ENCODE results near the gene GPRIN1.

Gene GPRIN1

DNA sequence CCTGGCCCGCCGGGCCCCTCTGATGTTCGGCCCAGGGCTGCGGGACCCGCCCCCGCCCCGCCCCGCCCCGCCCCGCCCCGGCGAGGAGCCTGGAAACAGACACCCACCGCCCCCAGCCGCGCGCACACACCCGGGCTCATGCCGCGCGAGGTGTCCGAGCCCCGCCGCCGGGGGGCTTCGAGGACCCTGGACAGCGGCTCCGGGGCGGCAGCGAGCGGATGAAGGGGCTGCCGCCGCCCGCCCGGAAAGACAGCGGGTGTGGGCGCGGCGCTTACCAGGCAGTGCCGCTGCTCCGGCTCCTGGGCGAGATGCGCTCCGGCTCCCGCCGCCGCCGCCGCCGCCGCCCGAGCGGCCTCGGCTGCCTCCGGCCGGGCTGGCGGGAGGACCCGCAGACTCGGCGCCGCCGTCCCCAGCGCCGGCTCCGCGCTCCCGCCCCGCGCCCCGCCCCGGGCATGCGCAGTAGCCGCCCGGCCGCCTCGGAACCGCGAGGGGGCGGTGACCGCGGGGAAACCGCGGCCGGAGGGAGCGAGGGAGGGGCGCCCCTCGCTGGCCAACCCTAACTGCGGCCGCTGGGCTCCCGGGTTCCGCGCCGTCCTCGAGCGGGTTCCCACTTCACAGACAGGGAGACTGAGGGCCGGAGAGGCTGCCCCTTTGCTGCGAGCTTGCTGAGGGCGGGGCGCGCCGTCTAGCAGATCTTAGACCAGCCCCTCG, at the start of gene GPRIN1:
Gene GPRIN1 (minus strand): TSS at position 433 of the 711 bp plus-strand sequence. CDS start 10,322 bp downstream, outside the sequence.
- DNase-seq = peak; percentile 19

DNA sequence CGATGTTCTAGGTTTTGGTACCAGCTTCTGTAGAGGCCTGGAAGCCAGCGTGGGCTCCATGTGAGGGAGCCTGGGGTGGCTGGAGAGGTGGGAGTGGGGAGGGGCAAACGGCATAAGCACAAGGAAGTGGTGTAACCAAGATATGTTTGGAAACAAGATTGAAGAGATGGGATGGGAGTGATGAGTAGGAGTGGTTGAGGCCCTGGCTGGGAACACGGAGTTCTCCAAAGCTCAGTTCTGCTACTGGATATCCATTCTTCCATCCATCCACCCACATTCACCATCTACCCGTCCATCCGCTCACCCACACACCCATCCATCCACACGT, 49.5 kb upstream of the GPRIN1 start:
- no peak for DNase-seq

DNA sequence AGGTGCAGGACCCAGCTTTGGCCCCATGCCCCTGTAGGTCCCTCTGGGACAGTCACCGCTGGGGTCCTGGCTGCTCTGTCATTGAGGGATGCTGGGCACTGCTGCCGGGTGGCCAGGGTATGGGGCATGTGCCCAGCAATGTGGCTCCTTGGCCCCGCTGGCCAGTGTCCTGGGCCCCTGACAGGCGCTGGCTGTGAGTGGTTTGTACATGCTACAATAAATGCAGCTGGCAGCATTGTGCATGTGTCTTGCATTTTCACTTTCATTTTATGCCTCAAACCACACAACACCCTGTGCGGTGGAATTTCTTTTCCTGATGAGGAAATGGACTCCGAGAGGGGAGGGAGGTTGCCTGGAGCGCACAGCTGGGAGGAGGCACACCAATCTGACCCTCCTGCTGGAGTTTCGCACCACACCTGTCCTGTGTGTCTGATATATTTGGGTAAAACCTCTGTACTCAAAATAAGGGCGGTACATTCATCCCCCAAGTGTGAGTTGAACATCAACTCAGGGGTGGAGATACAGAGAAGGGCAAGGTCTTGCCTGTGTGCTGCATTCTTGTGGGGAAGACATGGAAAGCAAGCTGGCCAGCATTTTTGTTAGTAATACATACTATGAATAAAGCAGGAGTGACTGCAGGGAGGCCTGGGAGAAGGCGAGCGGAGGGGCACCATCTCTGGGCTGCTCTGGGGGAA, 49.0 kb upstream of the GPRIN1 start:
- no peak for DNase-seq

DNA sequence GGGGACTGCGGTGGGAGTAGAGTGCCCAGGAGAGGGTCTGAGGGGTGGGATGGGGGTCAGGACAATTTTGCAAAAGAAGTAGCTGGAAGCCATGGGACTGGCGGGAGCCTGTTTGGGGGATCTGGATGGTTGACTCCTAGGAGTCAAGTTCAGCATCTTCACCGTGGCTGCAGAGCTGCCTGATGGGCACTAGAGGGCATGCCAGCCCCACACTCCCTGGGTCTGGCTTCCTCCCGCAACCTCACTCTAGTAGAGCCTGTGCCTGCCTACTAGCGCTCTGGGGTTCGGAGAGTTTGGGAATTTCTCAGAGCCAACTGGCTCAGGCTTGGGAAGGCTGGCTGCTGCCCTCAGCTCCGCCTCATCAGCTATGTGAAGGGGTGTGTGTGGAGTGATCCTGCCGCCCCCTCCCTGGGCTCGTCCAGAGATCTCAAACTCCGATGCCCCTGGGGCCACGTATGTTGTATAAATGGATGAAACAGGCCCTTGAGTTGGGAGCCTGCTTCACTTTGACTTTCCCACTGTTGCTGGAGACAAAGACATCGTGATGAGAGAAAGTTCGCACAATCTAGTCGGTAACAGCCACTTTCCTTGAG, 48.1 kb upstream of the GPRIN1 start:
- DNase-seq = peak; percentile 47

DNA sequence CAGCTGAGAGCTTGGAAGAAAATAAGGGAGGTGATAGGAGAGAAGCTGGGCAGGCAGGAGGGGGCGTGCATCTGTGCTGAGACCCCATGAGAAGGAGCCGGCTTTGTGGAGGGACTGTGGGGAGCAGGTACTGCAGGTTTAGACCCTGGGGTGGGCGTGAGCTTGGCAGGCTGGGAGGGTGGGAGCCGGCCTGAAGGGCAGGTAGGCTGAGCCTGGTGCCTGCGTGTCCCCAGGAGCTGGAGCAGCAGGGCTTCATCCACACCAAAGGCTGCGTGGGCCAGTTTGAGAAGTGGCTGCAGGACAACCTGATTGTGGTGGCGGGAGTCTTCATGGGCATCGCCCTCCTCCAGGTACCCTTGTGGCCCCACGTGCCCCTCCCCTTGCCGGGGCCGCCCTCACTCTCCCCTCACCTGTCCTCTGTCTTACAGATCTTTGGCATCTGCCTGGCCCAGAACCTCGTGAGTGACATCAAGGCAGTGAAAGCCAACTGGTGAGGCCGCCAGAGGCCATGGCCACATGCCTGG, 46.6 kb upstream of the GPRIN1 start:
- no peak for DNase-seq

DNA sequence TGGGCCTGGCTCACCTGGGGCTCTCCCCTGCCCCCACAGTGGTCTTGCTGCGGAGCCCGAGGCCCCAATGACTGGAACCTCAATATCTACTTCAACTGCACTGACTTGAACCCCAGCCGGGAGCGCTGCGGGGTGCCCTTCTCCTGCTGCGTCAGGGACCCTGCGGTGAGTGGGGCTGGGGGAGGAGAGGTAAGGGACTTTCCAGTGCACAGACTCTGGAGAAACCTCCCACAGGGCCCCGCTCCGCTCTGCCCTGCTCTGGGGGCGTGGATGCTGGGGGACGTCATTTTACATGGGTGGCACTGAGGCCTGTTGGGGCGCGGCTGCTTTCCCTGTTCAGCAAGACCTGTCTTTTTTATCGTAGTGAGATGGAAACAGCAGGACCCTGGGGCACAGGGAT, 44.9 kb upstream of the GPRIN1 start:
- no peak for DNase-seq

DNA sequence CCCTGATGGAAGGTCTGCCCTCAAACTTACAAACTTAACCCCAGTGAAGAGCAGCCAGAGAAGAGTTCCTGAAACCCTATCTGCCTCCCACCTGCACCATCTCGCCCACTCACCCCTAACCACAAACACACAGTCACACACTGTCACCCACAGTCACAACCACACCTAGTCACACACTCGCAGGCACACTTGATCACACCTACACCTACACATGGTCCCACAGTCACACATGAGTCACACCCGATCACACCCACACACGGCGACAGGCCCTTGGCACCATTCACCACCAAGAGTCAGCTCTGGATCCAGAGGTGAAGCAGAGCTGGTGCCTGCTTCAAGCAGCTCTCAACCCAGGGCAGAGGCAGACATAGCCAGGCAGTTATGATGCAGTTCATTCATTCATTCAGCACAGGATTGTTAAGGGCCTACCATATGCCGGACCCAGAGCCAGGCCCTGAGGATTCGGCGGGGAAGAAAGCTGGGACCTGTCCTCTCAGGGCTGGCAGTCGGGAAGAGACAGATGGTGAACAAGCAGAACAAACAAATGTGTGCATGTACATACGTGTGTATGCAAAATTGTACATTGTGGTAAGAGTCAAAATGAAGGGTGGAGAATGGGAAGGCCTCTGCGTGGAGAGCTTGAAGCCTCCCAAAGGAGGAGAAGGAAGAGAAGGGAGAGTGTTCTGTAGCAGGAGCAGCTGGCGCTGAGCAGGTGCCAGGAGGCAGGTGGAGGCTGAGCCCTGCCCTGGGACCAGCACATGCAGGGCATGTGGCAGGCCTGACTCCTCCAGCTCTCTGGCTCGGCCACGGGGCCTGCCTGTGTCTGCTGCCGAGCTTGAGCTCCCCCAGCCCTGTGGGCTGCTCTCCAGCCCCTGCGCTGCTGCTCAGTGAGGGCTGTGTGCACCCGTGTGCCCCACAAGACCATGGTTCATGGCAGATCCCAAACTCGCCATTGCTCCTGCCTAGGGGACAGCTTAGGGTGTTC, 43.7 kb upstream of the GPRIN1 start:
- no peak for DNase-seq

DNA sequence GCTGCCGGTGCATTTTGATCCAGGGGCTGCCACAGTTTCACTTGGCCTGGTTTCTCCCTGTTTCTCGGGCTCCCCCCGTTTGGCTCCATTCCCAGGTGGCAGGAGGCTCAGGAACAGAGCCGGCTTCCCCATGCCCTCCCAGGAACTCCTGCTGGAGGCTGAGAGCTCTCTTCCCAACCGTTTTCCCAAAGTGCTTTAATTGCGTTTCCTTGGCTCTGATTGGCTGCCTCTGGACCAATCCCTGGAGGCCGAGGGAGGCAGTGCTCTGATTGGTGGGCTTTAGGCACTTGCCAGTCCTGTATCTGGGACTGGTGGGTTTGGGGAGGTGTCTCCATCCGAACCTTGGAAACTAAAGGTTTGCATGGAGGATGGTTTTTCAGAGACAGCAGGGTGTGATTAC, 42.2 kb upstream of the GPRIN1 start:
- no peak for DNase-seq

DNA sequence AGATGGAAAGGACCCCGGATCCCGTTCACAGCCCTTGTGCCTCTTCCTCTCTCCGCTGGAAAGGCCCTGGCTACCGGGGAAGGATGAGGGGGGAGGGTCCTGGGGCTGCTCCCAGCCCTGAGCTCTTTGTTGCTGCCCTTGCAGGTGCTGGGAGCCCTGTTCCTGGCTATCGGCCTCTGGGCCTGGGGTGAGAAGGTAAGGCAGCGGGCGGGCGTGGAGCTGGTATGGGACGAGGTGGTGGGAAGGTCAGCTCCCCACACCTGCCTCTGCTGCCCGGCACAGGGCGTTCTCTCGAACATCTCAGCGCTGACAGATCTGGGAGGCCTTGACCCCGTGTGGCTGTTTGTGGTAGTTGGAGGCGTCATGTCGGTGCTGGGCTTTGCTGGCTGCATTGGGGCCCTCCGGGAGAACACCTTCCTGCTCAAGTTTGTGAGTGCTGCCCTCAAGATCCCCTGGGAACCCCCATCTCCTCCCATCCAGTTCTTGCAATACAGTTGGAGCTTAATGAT, 41.6 kb upstream of the GPRIN1 start:
- no peak for DNase-seq

DNA sequence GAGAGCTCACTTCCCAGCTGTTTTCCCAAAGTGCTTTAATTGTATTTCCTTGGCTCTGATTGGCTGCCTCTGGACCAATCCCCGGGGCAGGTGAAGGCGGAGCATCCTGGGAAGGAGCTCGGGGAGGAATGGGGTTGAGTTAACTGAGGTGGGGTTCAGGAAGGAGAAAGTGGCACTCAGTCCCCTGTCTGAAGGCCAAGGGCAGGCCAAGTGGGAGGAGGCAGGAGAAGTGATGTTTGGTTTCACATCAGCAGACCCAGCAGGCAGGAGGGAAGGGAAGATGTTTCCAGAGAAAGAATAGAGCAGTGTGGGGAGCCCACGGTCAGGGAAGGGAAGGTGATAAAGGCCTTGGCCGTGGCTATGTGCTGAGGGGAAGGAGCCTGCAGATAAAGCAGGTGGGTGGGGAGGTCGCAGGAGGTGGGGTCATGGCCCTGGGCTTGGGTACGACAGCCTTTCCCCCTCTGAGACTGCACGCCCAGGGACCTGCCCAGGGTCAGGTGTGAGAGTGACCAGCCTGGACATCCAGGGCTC, 40.5 kb upstream of the GPRIN1 start:
- DNase-seq = no peak

DNA sequence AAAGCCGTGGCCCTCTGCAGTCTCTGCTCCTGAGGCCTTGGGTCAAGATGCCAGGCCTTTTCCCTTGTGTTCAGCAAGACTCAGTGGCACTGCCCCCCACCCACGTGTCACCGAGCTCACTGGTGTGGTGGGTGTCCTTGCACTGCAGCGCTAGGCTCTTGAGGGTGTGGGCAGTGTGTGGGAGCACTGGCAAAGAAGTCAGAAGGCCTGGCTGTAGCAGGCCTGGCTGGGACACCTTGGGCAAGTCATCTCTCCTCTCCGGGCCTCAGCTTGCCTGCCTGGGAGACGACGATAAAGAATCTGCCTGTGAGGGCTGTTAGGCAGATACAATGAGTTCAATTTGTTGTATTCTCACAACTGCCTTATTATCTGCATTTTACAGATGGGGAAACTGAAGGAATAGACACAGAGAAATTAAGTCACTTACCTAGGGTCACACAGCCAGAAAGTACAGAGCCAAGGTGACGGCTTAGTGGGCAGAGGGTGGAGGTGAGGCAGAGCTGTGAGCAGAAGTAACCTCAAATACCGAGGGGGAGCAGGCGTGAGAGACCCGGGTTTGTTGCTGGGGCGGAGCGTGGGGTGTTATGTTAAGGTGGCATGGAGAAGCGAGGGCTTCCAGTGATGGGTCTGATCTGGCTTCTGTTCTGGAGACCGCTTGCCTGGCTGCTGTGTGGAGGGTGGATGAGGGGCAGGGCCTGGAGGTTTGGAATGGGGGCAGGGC, 38.7 kb upstream of the GPRIN1 start:
- no peak for DNase-seq

DNA sequence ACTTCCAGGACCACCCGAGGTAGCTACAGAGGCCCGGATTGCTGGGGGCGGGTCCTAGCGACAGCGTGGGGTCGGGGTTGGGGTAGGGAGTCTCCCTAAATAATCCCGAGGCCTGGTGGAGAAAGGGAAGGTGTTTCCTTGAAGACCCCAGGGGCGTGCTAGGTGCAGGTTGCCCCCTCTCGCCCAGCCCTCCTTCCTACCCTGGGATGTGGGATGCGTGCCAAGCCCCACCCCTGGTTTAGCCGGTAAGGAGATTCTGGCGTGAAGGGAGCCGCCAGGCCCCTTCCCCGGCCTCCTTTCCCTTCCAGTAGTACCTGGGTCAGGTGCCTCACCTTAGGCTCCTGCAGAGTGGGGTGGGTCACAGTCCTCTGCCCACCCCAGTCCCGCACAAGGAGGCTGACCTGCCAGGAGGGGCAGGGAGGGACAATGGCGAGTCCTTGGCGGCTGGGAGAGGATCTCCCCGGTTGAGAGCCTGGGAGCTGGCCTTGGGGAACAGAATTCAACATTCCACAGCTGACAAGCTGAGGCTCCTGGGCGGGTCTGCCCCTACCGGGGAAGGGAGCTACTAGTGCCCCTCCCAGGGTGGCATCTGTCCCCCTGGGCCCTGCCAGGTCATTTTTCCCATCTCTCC, 38.0 kb upstream of the GPRIN1 start:
- peak; percentile 22 for DNase-seq

DNA sequence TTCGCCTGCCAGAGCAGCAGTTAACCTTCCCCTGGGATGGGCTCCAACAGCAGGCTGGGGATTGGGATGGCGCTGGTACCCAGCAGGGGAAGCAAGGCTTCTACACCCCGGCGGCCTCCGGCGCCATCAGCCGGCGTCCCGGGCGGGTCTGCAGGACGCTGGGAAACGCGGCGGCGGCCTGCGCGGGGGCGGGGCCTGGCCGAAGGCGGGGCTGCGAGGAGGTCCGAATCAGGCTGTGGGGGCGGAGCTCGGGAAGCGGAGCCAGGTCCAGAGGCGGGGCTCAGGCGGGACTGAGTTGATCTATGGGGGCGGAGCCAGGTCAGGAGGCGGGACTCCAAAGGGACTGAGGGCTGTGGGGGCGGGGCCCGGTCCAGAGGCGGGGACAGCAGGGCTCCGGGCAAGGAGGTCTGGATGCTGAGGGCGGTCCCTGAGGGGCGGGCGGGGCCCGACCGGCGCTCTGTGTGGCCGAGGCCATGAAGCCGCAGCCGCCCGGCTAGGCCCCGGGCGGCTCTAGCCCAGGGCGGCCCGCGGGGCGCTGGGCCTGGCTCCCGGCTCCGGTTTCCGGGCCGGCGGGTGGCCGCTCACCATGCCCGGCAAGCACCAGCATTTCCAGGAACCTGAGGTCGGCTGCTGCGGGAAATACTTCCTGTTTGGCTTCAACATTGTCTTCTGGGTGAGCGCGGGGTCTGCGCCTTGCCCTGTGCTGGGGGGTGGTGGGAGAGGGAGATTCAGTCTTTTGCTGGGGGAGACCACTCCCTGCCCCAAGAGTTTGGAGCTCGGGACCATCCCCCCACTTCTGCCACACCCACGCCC, 37.3 kb upstream of the GPRIN1 start, which contains the start of gene TSPAN17:
Gene TSPAN17 (plus strand): TSS at position 455 of the 813 bp plus-strand sequence. CDS start 132 bp downstream, at position 587.
- peak; percentile 93 for DNase-seq

DNA sequence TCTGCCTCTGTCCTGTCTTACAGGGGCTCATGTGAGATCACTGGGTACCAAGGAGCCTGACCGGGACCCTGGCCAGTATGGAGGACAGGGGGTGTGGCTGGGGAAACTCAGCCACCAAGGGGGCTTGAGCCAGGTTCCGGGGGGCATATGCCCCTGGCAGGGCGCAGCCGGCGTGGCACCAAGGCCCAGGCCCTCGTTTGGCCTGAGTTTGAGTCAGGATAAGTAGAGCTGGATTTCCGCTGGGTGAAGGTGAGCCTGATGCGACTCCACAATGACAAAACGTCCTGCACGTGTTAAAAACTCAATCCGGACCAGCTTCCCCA, 36.7 kb upstream of the GPRIN1 start:
- no peak for DNase-seq

DNA sequence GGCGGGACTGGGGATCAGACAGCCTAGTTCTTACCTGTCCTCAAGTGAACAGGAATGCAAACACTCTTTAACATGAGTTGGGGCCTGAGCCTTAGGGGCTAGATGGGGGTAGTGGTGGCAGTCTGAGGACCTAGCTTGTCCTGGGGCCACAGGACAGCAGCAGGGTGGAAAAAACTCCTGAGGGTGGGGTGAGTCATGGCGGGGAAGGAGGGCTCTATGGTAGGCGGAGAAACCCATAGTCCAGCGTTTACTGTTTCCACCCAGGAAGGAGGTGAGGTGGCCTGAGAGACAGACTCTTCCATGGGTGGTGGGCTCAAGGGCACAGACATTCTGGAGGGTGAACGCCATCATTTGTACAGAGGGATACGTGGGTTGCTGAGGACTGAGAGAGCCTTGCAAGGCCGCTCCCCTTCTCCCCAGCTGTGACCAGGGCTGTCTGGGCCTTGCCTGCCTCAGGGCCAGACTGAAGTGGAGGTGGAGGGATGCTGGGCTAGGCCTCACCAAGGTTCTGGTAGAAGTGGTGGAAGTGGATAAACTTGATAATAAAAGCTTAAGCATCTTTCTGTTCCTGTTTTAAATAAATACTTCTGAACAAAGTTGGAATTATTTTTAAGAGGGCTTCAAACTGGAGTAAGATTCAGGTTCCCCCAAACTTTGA, 36.2 kb upstream of the GPRIN1 start:
- no peak for DNase-seq

DNA sequence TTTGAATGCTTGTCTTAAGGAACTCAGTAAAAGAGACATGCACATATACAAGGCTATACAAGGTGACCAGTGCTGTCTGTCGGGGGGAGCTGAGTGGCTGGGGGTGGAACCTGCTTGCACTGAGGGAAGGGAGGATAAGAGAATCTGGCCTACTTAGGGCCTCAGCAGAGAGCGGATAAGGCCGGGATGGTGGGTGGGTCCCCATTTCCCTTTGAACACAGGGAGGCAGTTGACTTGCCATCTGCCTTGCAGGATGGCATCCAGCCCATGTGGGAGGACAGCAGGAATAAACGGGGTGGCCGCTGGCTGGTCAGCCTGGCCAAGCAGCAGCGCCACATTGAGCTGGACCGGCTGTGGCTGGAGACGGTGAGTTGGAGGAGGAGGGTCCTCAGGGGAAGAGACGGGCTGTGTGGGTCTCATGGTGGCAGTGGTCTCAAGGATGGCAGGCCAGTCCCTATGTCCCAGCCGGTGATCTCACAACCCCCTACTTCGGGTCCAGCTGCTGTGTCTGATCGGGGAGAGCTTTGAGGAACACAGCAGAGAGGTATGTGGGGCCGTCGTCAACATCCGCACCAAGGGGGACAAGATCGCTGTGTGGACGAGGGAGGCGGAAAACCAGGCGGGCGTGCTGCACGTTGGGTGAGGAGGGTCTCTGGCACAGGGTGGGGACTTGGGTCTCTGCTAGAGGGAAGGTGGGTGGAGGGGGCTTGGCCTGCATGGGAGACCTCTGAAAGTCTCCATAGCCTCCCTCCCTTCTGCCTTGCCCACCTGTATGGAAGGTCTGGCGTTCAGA, 35.1 kb upstream of the GPRIN1 start:
- no peak for DNase-seq

DNA sequence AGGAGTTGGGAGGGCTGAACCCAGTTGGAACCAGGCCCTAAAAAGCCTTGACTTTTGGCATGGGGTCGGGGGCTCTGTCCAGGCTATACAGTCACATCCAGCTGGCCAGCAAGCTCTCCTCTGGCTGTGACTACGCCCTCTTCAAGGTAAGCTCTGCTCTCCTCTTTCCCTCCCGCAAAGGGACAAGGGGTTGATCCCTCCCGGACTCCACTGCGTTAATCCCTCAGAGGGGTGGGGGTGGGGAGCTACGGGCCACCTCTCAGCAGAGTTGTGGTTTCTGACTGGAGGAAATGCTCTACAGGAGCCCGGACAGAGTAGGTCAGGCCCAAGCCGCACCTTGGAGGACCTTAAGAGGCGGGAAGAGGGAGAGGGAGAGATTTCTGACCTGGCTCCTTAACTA, 34.3 kb upstream of the GPRIN1 start:
- no peak for DNase-seq

DNA sequence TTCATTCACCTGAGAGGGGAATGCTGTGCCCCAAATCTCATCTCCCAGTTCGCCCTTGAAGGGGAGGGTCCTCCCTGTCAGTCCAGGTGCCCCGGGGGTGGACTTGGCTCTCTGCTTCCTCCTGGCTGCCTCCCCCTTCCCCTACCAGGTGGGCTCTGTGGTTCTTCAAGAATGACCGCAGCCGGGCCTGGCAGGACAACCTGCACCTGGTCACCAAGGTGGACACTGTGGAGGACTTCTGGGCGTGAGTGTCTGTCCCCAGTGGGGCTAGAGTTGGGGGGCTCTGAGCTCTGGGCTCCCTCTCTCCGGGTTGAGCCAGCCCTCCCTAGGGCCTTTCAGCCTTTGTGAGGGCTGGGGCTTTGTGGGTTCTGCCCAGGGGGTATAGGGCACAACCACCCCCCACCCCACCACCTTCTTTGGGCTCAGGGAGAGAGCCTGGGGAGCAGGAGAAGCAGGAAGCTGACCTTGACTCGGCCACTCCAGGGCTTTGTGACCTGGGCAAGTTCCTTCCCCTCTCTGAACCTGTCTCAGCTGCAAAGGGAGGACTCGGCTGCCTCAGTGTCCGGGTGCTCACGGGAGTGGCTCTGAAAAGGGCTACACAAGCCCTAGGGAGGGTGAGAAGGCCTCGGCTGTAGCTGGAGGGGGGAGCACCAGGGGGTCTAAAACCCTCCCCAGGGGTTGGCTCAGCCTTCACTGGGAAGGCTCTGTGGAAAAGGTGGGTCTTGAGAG, 33.7 kb upstream of the GPRIN1 start:
- no peak for DNase-seq
